GM12891 (cell line): ENCODE measurements around the gene ARID1B. TPM values are rescaled to one million over a fixed set of nuclear protein-coding genes. Genes with fewer than 3 reads are reported as not detected.

Experiments used
- DNase-seq: peaks from one replicate; pipeline ENCODE4 v3.0.0; 2011; ENCODE audit warnings: low spot score; ENCODE audit not compliant: insufficient read length
- FAIRE-seq: peaks from 2 replicates; lab custom pipeline; 2011; peaks lifted over from hg19 to GRCh38; lab: Jason Lieb, UNC
- PAX5 ChIP-seq: IDR thresholded peaks from 2 replicates; pipeline ENCODE4 v1.6.1; 2011; ENCODE audit warnings: low read length, moderate library complexity, mild to moderate bottlenecking; ENCODE audit not compliant: insufficient read depth, severe bottlenecking
- POLR2A ChIP-seq: IDR thresholded peaks from 2 replicates; pipeline ENCODE4 v1.6.1; 2011; ENCODE audit warnings: low read depth, low read length, control low read depth
- POLR2AphosphoS5 ChIP-seq: IDR thresholded peaks from 2 replicates; pipeline ENCODE4 v1.6.1; 2011; ENCODE audit warnings: low read depth, low read length, control low read depth
- POU2F2 ChIP-seq: IDR thresholded peaks from 2 replicates; pipeline ENCODE4 v1.6.1; 2011; ENCODE audit warnings: low read depth, mild to moderate bottlenecking, control low read depth, low read length, moderate library complexity
- SPI1 ChIP-seq: IDR thresholded peaks from 2 replicates; pipeline ENCODE4 v1.6.1; 2011; ENCODE audit warnings: low read depth, low read length, control low read depth
- TAF1 ChIP-seq: IDR thresholded peaks from 2 replicates; pipeline ENCODE4 v1.6.1; 2011; ENCODE audit warnings: low read depth, low read length, control low read depth
- polyA plus RNA-seq: library from polyadenylated mRNA; unstranded; fragments of >200 nt; gene quantifications from one replicate; pipeline ENCODE4 v1.2.1, GENCODE V29; 2012; ENCODE audit warnings: low read depth, missing spikeins, inconsistent platforms; ENCODE audit not compliant: missing spikeins

Gene ARID1B
- polyA plus RNA-seq: 36.8 TPM

GRCh38 chr6:156776840-156777576 lies at the start of gene ARID1B:
TSS of gene ARID1B (plus strand) at chr6:156777378. CDS start at chr6:156777681, 303 bp downstream.
- peak; percentile 53; the same call in 1 of the 2 replicates for TF ChIP-seq POLR2AphosphoS5
- peak; percentile 34 for TF ChIP-seq PAX5
- peak; percentile 52; the same call in 1 of the 2 replicates for TF ChIP-seq POLR2A
- peak; percentile 81; the same call in 1 of the 2 replicates for TF ChIP-seq TAF1
- TF ChIP-seq SPI1: no peak
- TF ChIP-seq POU2F2: peak; percentile 18; the same call in 1 of the 2 replicates
- peak; percentile 56 for DNase-seq
- FAIRE-seq: peak; percentile 78

DNA sequence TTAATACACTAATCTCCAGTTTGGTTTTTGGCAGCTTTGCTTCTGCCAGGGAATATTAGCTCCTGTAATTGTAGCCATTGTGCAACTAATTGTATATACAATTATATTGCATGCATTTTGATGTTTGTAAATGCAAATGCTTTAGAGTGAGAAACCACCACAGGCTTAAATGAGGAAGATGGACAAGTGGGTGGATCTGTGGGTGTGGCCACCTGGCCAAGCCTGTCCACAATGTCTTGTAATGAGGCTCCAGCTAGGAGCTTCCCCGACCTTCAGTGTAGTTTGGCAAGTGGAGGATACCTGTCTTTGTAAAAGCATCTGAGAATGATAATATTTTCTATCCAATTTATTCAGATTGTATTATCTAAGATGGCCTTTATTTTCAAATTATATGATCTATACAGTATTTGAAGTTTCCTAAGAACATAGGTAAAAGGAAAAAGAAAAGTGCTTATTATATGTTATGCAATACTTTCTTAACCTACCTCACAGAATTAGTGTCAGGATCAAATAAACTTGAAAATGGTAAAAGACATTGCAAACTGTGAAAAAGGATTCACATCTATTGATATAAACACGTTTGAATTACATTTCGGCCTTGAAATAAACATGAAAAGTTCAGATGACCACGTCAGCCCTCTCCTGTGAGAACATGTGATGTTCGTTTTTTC lies 49.3 kb upstream of the ARID1B start:
- FAIRE-seq (peak; percentile 13), DNase-seq (no peak)
- TF ChIP-seq POLR2AphosphoS5 (no peak), SPI1 (no peak), POLR2A (no peak), PAX5 (no peak), POU2F2 (no peak), TAF1 (no peak)

GRCh38 chr6:156729248-156729647 lies 47.9 kb upstream of the ARID1B start:
- DNase-seq (no peak), FAIRE-seq (peak; percentile 78)
- TF ChIP-seq POLR2A: no peak
- TF ChIP-seq POU2F2: peak; percentile 78

DNA sequence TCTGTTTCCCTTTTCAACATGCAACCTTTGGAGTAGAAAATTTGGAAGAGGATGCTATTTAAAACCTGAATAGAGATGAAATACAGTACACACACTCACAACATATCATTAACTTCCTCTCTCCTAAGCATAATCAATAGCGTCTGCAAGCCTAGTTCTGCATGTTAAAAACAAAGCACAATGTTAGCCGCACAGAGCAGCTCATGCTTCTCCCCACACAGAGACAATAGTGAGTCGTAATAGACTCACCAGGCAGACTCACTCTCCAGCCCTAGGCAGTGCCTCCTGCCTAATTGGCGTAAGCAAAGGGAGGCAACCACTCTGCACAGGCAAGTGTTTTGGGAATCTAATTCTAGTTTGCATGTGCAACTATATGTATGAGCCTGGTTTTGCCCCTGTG lies 45.8 kb upstream of the ARID1B start:
- FAIRE-seq (no peak), DNase-seq (no peak)

DNA sequence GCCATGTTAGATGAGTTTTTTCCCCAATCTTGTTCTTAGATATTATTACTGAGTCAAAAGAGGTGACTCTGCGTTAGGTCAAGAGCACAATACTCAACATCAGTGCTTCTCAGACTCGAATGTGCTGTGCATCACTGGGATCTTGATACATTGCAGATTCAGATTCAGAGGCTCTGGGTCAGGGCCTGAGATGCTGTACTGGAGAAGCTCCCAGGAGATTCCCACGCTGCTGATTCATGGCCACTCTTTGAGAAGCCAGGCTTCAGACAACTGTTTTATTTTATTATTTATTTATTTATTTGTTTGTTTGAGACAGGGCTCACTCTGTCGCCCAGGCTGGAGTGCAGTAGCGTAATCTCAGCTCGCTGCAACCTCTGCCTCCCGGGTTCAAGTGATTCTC lies 41.4 kb upstream of the ARID1B start:
- DNase-seq (no peak), FAIRE-seq (no peak)
- no peak for TF ChIP-seq POLR2A
- TF ChIP-seq PAX5: no peak
- no peak for TF ChIP-seq TAF1
- no peak for TF ChIP-seq SPI1
- TF ChIP-seq POLR2AphosphoS5: no peak
- TF ChIP-seq POU2F2: no peak

More for the DNA sequence above, 45.8 kb upstream of the ARID1B start:
- no peak for TF ChIP-seq TAF1
- no peak for TF ChIP-seq PAX5
- TF ChIP-seq POLR2A: no peak
- no peak for TF ChIP-seq SPI1

GRCh38 chr6:156740604-156741003 lies 36.6 kb upstream of the ARID1B start:
- DNase-seq: no peak
- FAIRE-seq: no peak
- no peak for TF ChIP-seq POLR2A
- TF ChIP-seq POU2F2: no peak
- no peak for TF ChIP-seq TAF1
- no peak for TF ChIP-seq PAX5
- no peak for TF ChIP-seq POLR2AphosphoS5
- TF ChIP-seq SPI1: no peak

- FAIRE-seq: peak; percentile 28
- no peak for DNase-seq
- TF ChIP-seq TAF1: no peak
- no peak for TF ChIP-seq POLR2AphosphoS5
- no peak for TF ChIP-seq PAX5
- TF ChIP-seq SPI1: no peak
- no peak for TF ChIP-seq POU2F2
- no peak for TF ChIP-seq POLR2A
Observed at GRCh38 chr6:156741287-156742073, 35.7 kb upstream of the ARID1B start.

GRCh38 chr6:156747715-156748114 lies 29.5 kb upstream of the ARID1B start:
- DNase-seq (no peak), FAIRE-seq (no peak)
- TF ChIP-seq POU2F2 (no peak), TAF1 (no peak), POLR2AphosphoS5 (no peak), SPI1 (no peak), POLR2A (no peak), PAX5 (no peak)

DNA sequence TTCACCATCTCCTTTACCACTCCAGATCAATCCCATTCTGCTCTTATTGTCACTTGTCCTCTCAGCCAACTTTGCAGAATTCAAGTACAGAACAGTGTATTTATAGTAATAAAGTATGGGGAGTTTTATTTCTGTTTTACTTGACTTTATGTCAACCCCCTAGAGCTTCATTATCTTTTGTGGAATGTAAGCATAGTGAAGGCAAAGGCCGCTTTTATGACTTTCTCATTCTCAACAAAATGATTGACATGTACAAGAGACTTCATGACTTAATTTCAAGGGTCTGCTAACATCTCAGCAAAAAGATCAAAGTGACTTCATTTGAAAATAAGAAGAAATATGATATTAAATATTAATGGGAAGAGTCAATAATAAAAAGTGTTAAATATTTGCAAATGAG lies 28.7 kb upstream of the ARID1B start:
- DNase-seq: no peak
- TF ChIP-seq TAF1 (no peak), SPI1 (no peak), PAX5 (no peak), POLR2A (no peak), POU2F2 (no peak), POLR2AphosphoS5 (no peak)
- FAIRE-seq: no peak
